Activated CD4-positive, alpha-beta T cell treated with anti-CD3 and anti-CD28 coated beads for 24 hours (primary cell): Measurements from ENCODE around the gene CDK7.

Source experiments
- DNase-seq, 2 donors: peaks; one replicate each; pipeline ENCODE4 v3.0.0-alpha.2; 2020; ENCODE audit warnings: low read depth in 2 of 2

CDK7 gene

DNA sequence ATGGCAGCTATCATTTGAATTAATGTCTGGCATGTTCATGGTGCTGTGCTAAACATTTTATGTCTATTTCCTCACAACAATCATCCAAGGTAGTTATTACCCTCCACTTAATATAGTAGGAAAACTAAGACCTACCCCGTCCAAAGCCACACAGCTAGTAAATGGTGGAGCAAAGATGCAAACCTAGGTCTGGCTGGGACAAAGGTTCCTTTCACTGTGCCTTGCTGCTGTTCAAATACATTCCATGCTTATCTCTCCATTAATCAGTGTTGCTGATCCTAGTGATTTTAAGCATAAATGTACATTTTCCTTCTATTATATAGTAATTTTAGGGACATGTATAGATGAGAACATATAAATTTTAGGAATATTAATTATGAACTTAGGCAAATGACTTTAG lies 59.2 kb downstream of the CDK7 start:
- no peak for DNase-seq

DNA sequence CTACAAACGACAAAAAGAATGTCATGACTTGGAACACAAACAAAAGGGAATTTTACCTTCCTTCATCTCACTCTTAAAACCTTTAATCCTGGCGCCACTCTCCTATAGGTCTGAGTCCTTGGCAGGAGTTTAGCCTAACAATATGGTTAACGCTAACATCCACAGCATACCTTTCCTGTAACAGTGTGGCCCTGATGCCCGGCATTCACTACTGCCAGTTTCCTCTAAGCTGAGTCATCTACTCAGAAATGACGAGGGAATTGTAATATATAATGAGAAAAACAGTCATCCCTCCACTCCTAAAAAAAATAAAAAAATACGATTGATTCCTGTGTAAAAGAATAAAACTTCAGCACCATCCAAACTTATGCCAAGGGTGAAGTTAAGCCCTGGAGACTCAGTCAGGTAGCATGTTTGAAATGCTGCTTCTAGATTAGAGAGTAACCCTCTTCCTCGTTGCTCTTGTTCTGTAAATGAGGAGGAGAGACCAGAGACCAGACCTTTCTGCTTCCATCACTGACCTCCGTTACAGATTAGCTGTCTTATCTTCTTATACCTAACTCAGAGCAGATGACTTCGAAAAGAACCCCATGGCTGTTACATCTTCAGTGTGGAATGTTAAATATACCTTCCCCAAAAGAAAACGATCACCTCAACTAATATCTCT lies 60.5 kb downstream of the CDK7 start:
- DNase-seq: no peak

DNA sequence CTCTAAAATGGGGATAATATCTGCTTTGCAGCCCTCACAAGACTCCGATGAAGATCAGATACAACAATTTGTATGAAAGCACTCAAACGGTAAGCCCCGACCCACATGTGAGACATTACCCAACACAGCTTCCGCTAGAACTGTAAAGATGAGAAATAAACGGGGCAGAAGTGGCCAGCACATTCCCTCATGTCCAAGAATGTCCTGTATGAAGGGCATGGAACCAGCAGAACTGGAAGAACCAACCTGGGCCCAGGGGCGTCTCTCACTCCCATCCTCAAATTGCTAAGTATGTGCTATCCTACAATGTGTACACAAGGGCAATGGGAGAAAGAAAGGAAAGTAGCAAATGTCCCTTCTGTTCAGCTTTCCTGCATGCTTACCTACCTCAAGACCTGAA lies 64.9 kb downstream of the CDK7 start:
- DNase-seq: no peak

DNA sequence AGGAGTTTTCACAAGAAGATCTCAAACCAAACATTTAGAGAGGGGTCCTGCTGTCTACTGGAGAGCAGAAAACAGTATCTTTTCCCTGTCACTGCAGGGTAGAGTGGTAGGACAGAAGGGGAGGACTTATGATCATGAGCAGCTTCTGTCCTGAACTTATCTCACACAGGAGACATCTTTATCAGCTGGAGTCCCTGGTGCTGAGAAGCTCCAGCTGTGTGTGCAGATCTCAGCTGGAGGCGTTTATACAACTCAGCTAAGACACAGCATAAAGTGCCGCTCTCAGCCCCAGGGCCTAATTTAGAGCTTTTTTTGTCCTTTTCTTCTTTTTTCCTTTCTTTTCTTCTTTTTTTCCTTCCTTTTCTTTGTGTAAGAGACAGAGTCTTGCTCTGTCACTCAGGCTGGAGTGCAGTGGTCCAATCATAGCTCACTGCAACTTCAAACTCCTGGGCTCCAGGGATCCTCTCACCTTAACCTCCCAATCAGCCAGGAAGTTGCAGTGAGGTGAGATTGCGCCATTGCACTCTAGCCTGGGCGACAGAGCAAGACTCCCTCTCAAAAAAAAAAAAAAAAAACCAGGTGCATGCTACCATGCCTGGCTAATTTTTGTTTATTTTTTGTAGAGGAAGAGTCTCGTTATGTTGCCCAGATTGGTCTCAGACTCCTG lies 66.0 kb downstream of the CDK7 start:
- DNase-seq: no peak

DNA sequence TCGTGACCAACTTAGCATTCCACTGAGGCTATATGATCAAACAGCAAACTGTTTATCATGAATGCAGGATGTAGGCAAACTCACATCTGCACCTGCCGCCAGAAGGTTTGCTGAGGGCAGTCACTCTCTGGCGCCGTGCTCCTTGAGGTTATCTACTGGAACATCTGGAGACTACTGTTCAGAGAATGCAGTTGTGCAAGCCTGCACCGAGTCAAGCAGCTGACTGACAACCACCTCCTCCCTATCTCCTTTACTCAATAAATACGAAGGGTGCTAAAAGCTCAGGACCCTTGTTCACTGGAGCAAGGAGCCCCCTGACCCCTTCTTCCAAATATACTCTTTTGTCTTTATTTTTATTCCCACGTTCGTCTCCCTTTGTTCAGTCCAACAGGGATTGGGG lies 70.8 kb downstream of the CDK7 start:
- no peak for DNase-seq

DNA sequence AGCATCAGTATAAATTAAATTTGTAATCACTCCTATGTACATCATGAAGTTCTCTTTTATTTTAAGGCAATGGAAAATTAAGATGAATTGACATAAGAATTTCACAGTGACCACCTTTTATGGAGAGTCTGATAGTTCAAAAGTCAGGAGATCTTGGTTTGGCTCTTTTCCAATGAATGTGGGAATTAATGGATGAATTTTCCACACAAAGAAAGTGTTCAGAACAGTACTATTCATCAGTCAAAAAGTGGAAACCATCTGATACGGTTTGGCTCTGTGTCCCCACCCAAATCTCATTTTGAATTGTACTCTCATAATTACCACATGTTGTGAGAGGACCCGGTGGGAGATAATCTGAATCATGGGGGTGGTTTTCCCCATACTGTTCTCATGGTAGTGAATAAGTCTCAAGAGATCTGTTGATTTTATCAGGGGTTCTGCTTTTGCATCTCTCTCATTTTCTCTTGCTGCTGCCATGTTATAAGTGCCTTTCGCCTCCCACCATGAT lies 73.4 kb downstream of the CDK7 start:
- DNase-seq: no peak

DNA sequence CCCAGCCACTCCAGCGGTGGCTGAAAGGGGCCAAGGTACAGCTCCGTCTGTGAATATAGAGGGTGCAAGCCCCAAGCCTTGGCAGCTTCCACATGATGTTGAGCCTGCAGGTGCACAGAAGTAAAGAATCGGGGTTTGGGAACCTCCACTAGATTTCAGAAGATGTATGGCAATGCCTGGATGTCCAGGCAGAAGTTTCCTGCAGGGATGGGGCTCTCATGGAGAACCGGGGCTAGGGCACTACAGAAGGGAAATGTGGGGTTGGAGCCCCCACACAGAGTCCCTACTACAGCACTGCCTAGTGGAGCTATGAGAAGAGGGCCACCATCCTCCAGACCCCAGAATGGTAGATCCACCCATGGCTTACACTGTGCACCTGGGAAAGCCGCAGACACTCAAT lies 74.7 kb downstream of the CDK7 start:
- no peak for DNase-seq

DNA sequence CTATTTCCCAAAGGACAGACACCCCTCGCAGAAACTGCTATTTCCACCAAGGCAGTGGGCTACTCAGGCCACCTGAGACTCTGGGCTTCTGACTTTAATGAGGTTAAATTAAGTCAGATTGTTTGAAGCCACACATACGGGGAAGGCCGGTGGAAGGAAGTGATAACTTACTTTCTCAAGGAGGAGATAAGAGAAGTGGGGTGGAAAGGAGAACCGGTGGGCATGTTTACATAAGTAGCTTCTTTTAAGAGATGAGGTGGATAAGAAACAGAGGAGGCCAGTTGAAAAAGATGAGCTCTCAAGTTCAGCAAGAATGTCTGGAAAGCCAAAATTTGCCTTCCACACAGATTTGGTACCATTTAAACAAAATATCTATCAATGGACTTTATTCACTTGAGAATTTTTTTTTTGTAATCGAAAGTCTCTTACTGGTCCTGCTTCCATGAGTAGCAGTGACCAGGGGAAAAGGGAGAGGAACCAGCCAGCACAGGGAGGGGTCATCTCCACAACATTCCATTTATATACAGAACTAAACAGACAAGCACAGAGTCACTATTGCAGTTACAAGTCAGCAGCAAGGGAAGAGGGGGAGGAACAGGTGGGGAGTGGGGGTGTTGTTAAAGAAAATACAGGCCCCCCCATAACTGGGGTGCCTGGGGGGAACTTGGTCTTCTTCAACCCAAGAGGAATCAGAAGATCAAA lies 77.9 kb downstream of the CDK7 start:
- DNase-seq: no peak

DNA sequence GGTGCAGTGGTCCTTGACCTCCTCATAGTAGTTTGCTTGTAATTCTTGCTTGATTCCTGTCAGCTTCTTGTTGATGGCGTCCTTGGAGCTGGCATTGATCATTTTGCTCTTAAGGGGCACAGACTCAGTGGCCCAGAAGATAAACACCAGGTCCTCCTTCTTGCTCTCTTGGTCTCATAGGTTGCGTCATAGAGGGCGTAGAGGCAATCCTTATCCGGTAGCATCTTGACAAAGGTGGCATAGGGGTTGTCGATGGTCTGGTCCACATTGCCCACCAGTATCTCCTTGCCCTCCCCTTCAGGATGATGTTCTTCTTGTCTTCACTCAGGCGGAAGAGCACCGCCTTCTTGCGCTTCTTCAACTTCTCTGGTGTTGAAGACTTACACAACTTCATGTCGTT lies 78.7 kb downstream of the CDK7 start:
- no peak for DNase-seq

DNA sequence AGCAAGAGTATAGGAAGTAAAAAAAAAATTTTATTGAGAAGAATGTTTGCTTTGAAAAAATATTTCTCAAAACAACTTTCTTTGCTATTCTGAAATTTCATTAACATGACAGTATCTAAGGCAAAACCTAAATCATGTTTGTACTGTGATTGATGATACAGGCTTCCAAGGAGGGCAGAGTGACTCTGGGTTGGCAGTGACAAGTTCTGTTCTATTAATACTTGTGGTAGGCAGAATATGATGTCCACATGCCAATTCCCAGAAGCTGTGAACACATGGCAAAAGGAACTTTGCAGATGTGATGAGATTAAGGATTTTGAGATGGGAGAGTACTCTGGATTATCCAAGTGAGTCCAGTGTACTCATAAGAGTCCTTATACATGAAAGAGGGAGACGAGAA lies 81.3 kb downstream of the CDK7 start:
- DNase-seq: no peak

DNA sequence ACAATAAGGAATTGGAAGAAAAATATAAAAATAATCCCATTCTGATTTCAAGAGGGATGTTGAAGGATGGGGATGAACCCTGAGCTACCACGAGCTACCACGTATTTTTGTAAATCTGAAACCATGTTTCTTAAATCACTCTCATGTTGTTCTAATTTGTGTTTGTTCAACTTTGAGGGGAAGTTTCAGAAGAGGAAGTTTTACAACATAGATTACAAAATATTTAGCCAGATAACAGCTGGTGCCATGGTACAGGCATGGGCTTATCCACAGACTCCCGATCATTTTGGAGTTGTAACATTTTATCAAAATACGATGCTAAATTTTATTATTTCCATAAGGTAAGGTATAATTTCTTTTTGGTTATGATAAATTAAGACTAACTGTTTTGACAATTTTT lies 82.7 kb downstream of the CDK7 start:
- DNase-seq: no peak

DNA sequence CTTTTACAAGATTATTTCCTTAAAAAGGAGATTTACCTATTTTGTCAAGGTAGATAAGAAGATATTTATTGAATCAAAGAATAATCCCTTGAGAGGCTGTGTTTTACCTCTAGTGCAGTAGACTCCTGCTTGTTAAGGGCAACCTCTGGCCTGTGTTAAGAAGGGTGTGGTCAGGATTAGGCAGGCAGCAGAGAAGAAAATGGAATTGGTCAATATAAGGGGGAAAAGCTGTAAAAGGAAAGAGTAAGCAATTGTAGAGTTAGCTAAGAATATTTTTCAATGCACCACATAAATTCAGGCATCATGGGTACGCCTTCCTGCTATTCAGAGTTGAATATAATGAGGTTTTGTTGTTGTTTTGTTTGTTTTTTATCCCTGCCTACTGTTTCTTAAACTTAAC lies 91.7 kb downstream of the CDK7 start:
- no peak for DNase-seq
